K562 (cell line): Measurements from ENCODE around the gene MVP. TPM values are rescaled to one million over a fixed set of nuclear protein-coding genes. Genes with fewer than 3 reads are reported as not detected.

Experiments
- ARID1B ChIP-seq: fragments of 450-650 bp; IDR thresholded peaks from 2 replicates; pipeline ENCODE4 v1.6.1; 2016; ENCODE audit warnings: antibody characterized with exemption, mild to moderate bottlenecking, inconsistent platforms
- BDP1 ChIP-seq: IDR thresholded peaks from 3 replicates; pipeline ENCODE4 v1.6.1; 2011; ENCODE audit not compliant: insufficient read length, insufficient read depth
- CBFA2T2 ChIP-seq: fragments of 450-650 bp; conservative IDR thresholded peaks from 2 replicates; pipeline ENCODE4 v1.6.1; 2017; ENCODE audit warnings: mild to moderate bottlenecking
- CBFA2T3 ChIP-seq: fragments of 450-650 bp; IDR thresholded peaks from 2 replicates; pipeline ENCODE4 v1.6.1; 2017
- CEBPB ChIP-seq: fragments of 450-650 bp; IDR thresholded peaks from 2 replicates; pipeline ENCODE4 v1.6.1; 2016; ENCODE audit warnings: missing genetic modification characterization, missing compliant biosample characterization
- MEIS2 ChIP-seq: fragments of 450-650 bp; IDR thresholded peaks from 2 replicates; pipeline ENCODE4 v1.6.1; 2014; ENCODE audit warnings: mild to moderate bottlenecking; ENCODE audit not compliant: partially characterized antibody
- PHF20 ChIP-seq: fragments of 450-650 bp; IDR thresholded peaks from 2 replicates; pipeline ENCODE4 v1.6.1; 2018; ENCODE audit not compliant: partially characterized antibody
- PHF8 ChIP-seq: fragments of 200-600 bp; sonication (generic); IDR thresholded peaks from 2 replicates; pipeline ENCODE4 v1.6.1; 2012; ENCODE audit warnings: mixed run types, mild to moderate bottlenecking, inconsistent platforms, low read length, moderate library complexity, borderline replicate concordance
- RAD21 ChIP-seq, 2 experiments: fragments of 250-450 bp in 1 of 2; fragments of 450-650 bp in 1 of 2; sonication (Bioruptor Pico) in 1 of 2; formaldehyde crosslinking in 1 of 2; IDR thresholded peaks in 1 of 2; conservative IDR thresholded peaks in 1 of 2; 2 replicates each; pipeline versions ENCODE4 v1.4.0 to v1.8.0; 2020 to 2022; ENCODE audit warnings: mild to moderate bottlenecking in 2 of 2, moderate library complexity in 1 of 2
- RBM39 ChIP-seq: fragments of 200-400 bp; formaldehyde crosslinking; optimal IDR thresholded peaks from 2 replicates; pipeline ENCODE3; 2018; ENCODE audit warnings: low read depth, low read length
- SIN3B ChIP-seq: fragments of 450-650 bp; IDR thresholded peaks from 2 replicates; pipeline ENCODE4 v1.6.1; 2017; ENCODE audit warnings: low read depth, mild to moderate bottlenecking, moderate library complexity
- TCF3 ChIP-seq: sonication (generic); formaldehyde crosslinking; IDR thresholded peaks from 2 replicates; pipeline ENCODE4 v1.4.0; 2020; ENCODE audit warnings: mild to moderate bottlenecking, missing genetic modification reagents
- ZEB2 ChIP-seq: fragments of 450-650 bp; IDR thresholded peaks from 2 replicates; pipeline ENCODE4 v1.6.1; 2016
- ZKSCAN1 ChIP-seq: fragments of 150-350 bp; IDR thresholded peaks from 2 replicates; pipeline ENCODE4 v1.6.1; 2016; ENCODE audit warnings: low read depth, low read length
- ZMIZ1 ChIP-seq, 2 experiments: fragments of 150-350 bp in 1 of 2; IDR thresholded peaks; 2 replicates each; pipeline ENCODE4 v1.6.1; 2012 to 2016; ENCODE audit warnings: low read depth in 2 of 2, low read length in 2 of 2, mild to moderate bottlenecking in 1 of 2, moderate library complexity in 1 of 2
- ZNF316 ChIP-seq: fragments of 450-650 bp; IDR thresholded peaks from 2 replicates; pipeline ENCODE4 v1.6.1; 2016
- polyA plus RNA-seq, 8 experiments: library from polyadenylated mRNA; depleted of rRNA in 4 of 8; stranded (reverse) in 5 of 8; unstranded in 3 of 8; fragments of >200 nt; fragmentation: Nextera tagmentation in 2 of 8; fragmentation: Illumina TruSeq in 1 of 8; extraction: Ambion mirVana in 2 of 8; extraction: Trizol in 1 of 8; gene quantifications; 2 replicates each; pipeline versions ENCODE4 v1.2.1 to v1.2.3, GENCODE V29; 2011 to 2014; ENCODE audit warnings: inconsistent platforms in 1 of 8, missing spikeins in 1 of 8
- total RNA-seq, 7 experiments: library from RNA; depleted of rRNA in 6 of 7; stranded (reverse); fragments of >200 nt in 6 of 7; fragmentation: Illumina TruSeq in 2 of 7; extraction: Trizol in 2 of 7; gene quantifications; 2 replicates each; pipeline versions ENCODE4 v1.2.1 to v1.2.3, GENCODE V29; 2011 to 2021; ENCODE audit warnings: low replicate concordance in 1 of 7

MVP gene
- total and polyA plus RNA-seq, 9 of the 15 experiments (the other 6 are each of a cell fraction or from before 2014, with no cell fraction given): 0.39 to 1.9 (median 0.76) TPM; not detected in 2

- TF ChIP-seq TCF3 (CRISPR knock-in tag): peak; percentile 54; the same call in 1 of the 2 replicates
- no peak for TF ChIP-seq BDP1
- TF ChIP-seq ARID1B: peak; percentile 50
- no peak for TF ChIP-seq CEBPB (tag)
- peak; percentile 46; the same call in 1 of the 2 replicates for TF ChIP-seq ZEB2
- no peak for TF ChIP-seq SIN3B
- TF ChIP-seq RBM39: no peak
- TF ChIP-seq CBFA2T3: peak; percentile 53
- TF ChIP-seq CBFA2T2: 0 out of 2 replicates have a peak, but pooled peaks have one; percentile 5
- TF ChIP-seq PHF20: no peak
- TF ChIP-seq RAD21 (CRISPR knock-in tag; conservative IDR thresholded peaks at IDR 0.05 in 1 of 2, IDR thresholded peaks at IDR 0.05 in 1 of 2): no peak
- peak; percentile 84 for TF ChIP-seq ZKSCAN1
- TF ChIP-seq ZNF316: 0 out of 2 replicates have a peak, but pooled peaks have one; percentile 12
- peak; percentile 25 for TF ChIP-seq MEIS2
- TF ChIP-seq PHF8: no peak
- no peak for TF ChIP-seq ZMIZ1 (IDR thresholded peaks at IDR 0.05; ENCODE audit: low read depth in 2 of 2, low read length in 2 of 2)
Measured at GRCh38 chr16:29791845-29792807, 28.1 kb upstream of the MVP start (continued).
